Measurements from ENCODE around the gene MYO5B.

The MYO5B gene

DNA sequence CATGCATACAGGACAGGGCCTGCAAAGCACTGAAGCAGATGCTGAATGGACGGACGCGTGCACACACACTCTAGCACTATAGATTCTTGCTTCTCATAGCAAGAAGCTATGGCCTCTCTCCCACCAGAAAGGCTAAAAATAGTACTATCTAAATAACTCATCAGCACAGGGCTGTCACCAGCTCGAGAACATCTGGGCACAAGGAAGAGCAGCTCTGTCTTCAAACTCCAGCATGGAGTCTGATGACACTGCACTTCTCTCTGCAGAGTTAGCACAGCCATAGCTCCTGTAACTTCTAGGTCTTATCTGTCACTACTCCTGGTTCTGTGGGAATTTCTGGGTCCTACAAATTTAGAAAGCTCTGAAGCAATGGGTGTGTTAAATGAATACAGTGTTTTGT is 123.5 kb downstream of the MYO5B start:
- TF ChIP-seq, protein P1, sequence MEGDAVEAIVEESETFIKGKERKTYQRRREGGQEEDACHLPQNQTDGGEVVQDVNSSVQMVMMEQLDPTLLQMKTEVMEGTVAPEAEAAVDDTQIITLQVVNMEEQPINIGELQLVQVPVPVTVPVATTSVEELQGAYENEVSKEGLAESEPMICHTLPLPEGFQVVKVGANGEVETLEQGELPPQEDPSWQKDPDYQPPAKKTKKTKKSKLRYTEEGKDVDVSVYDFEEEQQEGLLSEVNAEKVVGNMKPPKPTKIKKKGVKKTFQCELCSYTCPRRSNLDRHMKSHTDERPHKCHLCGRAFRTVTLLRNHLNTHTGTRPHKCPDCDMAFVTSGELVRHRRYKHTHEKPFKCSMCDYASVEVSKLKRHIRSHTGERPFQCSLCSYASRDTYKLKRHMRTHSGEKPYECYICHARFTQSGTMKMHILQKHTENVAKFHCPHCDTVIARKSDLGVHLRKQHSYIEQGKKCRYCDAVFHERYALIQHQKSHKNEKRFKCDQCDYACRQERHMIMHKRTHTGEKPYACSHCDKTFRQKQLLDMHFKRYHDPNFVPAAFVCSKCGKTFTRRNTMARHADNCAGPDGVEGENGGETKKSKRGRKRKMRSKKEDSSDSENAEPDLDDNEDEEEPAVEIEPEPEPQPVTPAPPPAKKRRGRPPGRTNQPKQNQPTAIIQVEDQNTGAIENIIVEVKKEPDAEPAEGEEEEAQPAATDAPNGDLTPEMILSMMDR (IDR thresholded peaks at IDR 0.05; ENCODE audit: low read depth, low read length, missing control alignments) = no peak
- Histone ChIP-seq H3K27me3 (replicated peaks) (no peaks in the 10 kb centered on the region), H3K36me3 (replicated peaks) (no peaks in the 10 kb centered on the region), H3K4me3 (ENCODE audit: low read depth, low read length) (no peak overlapping the region), H3K27ac (no peak overlapping the region)
- in situ Hi-C loops (cut with HindIII; ENCODE audit: low pct_ligation_motif_present, low sequenced_read_pairs) = no loop called here
- no peak for DNase-seq

DNA sequence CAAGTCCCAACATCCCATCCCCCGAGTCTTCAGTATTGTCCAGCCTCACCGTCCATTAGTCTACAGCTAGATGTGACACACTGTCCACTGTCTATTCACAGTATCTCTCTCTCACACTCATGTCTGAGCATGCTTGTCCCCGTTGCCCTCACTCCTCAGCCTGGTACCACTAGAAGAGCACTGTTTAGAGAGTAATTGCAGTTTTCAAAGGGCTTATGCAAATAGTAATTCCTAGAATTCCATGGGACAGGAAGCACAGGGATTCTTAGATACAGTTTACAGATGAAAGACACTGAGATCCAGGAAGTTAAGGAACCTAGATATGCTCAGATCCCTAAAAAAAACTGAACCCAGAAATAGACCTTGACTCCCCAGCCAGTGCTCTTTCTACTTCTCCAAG is 125.5 kb downstream of the MYO5B start:
- no peak overlapping the region for H3K27ac ChIP-seq
- no peaks in the 10 kb centered on the region for H3K36me3 ChIP-seq (replicated peaks)
- no peak overlapping the region for H3K4me3 ChIP-seq (ENCODE audit: low read depth, low read length)
- TF ChIP-seq, protein P1 (IDR thresholded peaks at IDR 0.05; ENCODE audit: low read depth, low read length, missing control alignments) = no peak
- DNase-seq = no peak
- in situ Hi-C loops (cut with HindIII; ENCODE audit: low pct_ligation_motif_present, low sequenced_read_pairs) = no loop called here
- H3K27me3 ChIP-seq (replicated peaks) = no peaks in the 10 kb centered on the region

DNA sequence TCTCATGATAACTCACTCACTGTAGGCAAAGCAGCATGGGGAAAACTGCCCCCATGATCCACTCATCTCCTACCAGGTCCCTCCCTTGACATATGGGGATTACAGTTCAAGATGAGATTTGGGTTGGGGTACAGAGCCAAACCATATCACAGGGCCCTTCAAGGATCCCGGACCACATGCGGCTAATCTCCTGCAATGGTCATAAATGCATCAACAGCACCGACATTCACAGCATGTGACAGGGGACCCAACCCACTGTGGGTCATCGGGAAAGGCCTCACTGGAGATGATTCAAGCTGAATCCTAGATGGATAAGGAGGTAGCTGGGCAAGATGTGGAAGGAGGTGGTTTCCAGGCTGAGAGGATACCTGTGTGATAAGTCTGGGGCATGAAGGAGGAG is 129.4 kb downstream of the MYO5B start:
- no peak for DNase-seq
- TF ChIP-seq, protein P1 (IDR thresholded peaks at IDR 0.05; ENCODE audit: low read depth, low read length, missing control alignments) = no peak
- no peaks in the 10 kb centered on the region for H3K27me3 ChIP-seq (replicated peaks)
- no peak overlapping the region for H3K4me3 ChIP-seq (ENCODE audit: low read depth, low read length)
- no peaks in the 10 kb centered on the region for H3K36me3 ChIP-seq (replicated peaks)
- no peak overlapping the region for H3K27ac ChIP-seq
- in situ Hi-C loops (cut with HindIII; ENCODE audit: low pct_ligation_motif_present, low sequenced_read_pairs) = no loop called here

DNA sequence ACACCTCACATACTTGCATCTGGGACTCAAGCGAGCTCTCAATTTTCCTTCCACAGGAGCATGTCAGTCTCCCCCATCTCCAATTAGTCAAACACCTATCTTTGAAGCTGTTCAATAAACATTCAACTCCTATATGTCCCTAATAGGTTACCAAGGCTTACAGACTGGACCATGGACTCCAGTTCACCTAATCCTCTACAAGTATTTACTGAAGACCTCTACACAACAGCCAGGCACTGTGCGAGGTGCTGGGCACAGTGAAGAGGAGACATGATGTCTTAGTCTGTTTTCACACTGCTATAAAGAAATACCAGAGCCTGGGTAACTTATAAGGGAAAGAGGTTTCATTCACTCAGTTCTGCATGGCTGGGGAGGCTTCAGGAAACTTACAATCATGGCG is 129.9 kb downstream of the MYO5B start:
- Histone ChIP-seq H3K27me3 (replicated peaks) (no peaks in the 10 kb centered on the region), H3K4me3 (ENCODE audit: low read depth, low read length) (no peak overlapping the region), H3K36me3 (replicated peaks) (no peaks in the 10 kb centered on the region), H3K27ac (no peak overlapping the region)
- TF ChIP-seq, protein P1 (IDR thresholded peaks at IDR 0.05; ENCODE audit: low read depth, low read length, missing control alignments) = no peak
- DNase-seq = no peak
- in situ Hi-C loops (cut with HindIII; ENCODE audit: low pct_ligation_motif_present, low sequenced_read_pairs) = no loop called here

DNA sequence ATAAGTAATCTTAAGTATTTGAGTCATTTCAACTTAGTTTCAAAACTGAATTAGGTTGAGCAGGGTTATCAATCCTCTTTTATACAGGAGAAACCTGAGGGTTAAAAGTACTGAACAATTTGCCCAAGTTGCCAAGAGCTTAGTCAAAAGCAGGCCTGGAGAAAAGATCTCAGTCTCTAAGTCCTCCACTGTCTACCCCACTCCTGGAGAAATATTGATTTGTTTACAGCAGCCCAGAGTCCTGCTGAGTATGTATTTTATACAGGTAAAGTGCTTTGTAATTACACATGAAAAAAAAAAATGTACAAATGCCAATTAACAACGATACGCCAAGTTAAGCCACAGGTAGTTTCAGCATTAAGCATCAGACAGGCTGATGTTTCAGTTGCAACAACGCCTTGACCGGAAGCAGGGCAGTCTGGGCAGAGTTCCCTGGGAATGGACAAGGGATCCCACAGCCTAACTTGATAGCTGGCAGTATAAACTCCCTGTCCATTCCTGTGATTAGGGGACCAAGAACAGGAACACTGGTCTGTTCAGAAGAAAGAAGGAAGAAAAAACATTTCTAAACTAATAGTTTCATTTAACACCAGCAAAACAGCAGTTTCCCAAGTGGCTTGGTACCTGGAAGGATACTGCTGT is 132.9 kb downstream of the MYO5B start:
- no peak for DNase-seq
- TF ChIP-seq, protein P1 (IDR thresholded peaks at IDR 0.05; ENCODE audit: low read depth, low read length, missing control alignments) = no peak
- in situ Hi-C loops (cut with HindIII; ENCODE audit: low pct_ligation_motif_present, low sequenced_read_pairs) = no loop called here
- Histone ChIP-seq H3K36me3 (replicated peaks) (no peaks in the 10 kb centered on the region), H3K27me3 (replicated peaks) (no peaks in the 10 kb centered on the region), H3K27ac (no peak overlapping the region), H3K4me3 (ENCODE audit: low read depth, low read length) (no peak overlapping the region)

DNA sequence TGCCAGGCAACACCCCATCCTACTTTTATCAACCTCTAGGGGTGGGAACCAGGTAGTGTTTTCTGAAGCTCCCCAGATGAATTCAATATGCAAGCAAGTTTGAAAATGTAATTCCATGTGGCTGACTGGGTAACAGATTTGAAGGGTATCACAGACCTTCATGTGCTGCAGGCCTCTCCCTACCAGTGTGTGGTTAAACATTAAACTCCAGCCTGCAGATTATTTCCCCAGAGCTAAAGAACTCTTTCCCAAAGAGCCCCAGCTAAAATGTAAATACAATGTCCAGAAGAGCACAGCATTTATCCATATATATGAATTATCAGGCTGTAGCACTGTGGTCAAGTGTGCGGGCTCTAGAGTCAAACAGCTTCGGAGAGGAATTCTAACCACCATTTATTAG is 134.1 kb downstream of the MYO5B start:
- TF ChIP-seq, protein P1 (IDR thresholded peaks at IDR 0.05; ENCODE audit: low read depth, low read length, missing control alignments) = no peak
- in situ Hi-C loops (cut with HindIII; ENCODE audit: low pct_ligation_motif_present, low sequenced_read_pairs) = no loop called here
- H3K36me3 ChIP-seq (replicated peaks) = no peaks in the 10 kb centered on the region
- H3K27me3 ChIP-seq (replicated peaks) = no peaks in the 10 kb centered on the region
- H3K4me3 ChIP-seq (ENCODE audit: low read depth, low read length) = no peak overlapping the region
- no peak overlapping the region for H3K27ac ChIP-seq
- no peak for DNase-seq
